Measurements from ENCODE around the gene KCNK7.

The KCNK7 gene

DNA sequence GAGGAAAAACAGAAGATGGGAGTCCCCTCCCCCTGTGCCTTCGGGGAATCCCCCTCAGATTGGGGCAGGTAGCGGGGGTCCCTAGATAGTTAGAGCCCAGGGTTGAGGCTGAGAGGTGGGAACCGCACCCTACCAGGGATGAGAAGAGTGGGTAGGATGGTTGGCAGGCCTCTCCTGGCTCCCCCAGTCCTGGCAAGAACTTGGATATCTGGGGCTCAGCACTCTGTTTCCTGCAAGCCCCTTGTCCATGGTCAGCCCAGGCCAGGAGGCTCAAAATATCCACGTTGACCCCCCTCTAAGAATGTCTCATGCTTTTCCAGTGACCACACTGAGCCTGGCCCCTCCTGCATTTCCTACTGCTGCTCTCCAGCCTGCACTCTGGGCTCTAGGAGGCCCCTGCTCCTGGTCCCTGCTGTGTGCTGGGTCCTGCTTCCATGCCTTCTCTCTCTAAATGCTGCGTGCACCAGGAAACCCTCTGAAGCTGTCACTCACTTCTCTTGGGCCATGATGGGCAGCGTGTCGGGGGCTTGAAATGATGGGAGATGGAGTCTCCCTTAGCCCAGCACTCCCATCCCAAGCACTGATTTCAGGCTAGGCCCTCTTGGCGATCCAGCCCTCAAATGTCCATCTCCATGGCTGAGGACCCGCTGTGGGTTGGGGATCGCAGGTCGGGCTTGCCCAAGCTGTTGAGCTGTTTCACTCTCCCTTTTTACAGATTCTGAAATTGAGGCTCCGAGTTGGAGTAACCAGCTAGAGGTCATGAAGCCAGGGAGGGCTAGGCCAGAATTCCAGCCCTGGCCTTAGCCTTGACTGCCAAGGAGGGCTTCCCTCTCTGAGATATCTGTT lies 16.4 kb upstream of the KCNK7 start:
- DNase-seq (ENCODE audit: low spot score): no peak
- in situ Hi-C loops (cut with MboI; ENCODE audit: low sequenced_read_pairs, unreplicated experiment): no loop called here
- no peak for TF ChIP-seq CTCF (IDR thresholded peaks at IDR 0.05; ENCODE audit: borderline replicate concordance, control extremely low read depth, extremely low read depth, insufficient read depth, missing control alignments)

DNA sequence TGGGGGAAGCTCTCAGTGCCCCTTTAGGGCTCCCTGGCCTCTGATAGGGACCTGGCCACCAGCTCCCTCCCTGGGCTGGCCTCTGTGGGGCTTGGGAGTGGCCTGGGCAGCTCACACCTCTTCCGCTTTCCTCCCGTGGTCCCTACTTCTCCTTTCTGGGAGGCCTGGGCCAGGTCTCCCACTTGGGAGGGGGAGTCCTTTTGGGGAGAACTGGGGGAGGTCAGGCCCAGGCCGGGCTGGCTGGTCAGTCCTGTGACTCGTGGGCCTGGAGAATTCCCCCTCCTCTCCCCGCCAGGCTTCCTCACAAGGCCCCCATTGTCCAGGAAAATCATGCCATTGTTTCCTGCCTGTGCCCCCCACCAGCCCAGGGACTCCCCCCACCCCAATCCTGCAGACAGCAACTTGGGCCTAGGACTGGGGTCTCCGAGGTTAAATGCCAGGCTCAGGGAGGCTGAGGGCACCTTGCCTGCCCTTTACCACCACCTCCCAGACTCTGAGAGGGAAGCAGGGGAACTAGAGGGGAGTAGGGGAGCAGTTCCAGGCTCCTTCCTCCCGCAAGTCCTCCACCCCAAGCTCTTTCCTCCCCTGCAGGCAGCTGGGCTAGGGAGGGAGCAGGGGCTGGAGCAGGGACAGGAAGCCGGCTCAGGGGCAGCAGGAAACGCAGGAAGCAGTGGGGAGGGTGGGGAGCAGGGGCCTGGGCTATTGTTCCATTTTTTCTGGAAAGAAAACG lies 15.6 kb upstream of the KCNK7 start:
- in situ Hi-C loops (cut with MboI; ENCODE audit: low sequenced_read_pairs, unreplicated experiment): no loop called here
- no peak for DNase-seq (ENCODE audit: low spot score)
- no peak for TF ChIP-seq CTCF (IDR thresholded peaks at IDR 0.05; ENCODE audit: borderline replicate concordance, control extremely low read depth, extremely low read depth, insufficient read depth, missing control alignments)

GRCh38 chr11:65610404-65610803 lies 14.8 kb upstream of the KCNK7 start:
- in situ Hi-C loops (cut with MboI; ENCODE audit: low sequenced_read_pairs, unreplicated experiment): no loop called here
- no peak for TF ChIP-seq CTCF (IDR thresholded peaks at IDR 0.05; ENCODE audit: borderline replicate concordance, control extremely low read depth, extremely low read depth, insufficient read depth, missing control alignments)
- DNase-seq (ENCODE audit: low spot score): no peak

DNA sequence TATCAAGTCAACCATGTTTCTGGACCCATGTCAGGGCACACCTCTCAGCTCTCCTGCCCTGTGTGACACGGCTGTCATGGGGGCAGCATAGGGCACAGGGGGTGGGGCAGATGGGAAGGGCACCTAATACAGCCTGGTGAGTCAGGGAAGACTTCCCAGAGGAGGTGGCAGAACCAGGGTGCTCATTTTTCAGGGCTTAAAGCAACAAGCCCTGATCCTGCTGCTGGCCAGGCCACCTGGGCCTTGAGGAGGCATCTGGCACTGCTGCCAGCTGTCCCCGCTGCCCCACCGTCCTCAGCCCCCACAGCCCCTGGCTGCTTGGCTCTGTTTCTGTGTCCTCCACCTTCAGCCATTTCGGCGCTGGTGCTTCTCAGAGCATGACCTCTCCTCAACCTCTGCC lies 14.1 kb upstream of the KCNK7 start:
- in situ Hi-C loops (cut with MboI; ENCODE audit: low sequenced_read_pairs, unreplicated experiment): no loop called here
- DNase-seq (ENCODE audit: low spot score): no peak
- TF ChIP-seq CTCF (IDR thresholded peaks at IDR 0.05; ENCODE audit: borderline replicate concordance, control extremely low read depth, extremely low read depth, insufficient read depth, missing control alignments): no peak

GRCh38 chr11:65609229-65609628 lies 13.6 kb upstream of the KCNK7 start:
- in situ Hi-C loops (cut with MboI; ENCODE audit: low sequenced_read_pairs, unreplicated experiment): no loop called here
- TF ChIP-seq CTCF (IDR thresholded peaks at IDR 0.05; ENCODE audit: borderline replicate concordance, control extremely low read depth, extremely low read depth, insufficient read depth, missing control alignments): no peak
- DNase-seq (ENCODE audit: low spot score): no peak

GRCh38 chr11:65607614-65608426 lies 12.2 kb upstream of the KCNK7 start:
- TF ChIP-seq CTCF (IDR thresholded peaks at IDR 0.05; ENCODE audit: borderline replicate concordance, control extremely low read depth, extremely low read depth, insufficient read depth, missing control alignments): no peak
- DNase-seq (ENCODE audit: low spot score): no peak
- in situ Hi-C loops (cut with MboI; ENCODE audit: low sequenced_read_pairs, unreplicated experiment): no loop called here
